Trophoblast cell (in vitro differentiated cells and primary cell): ENCODE measurements around the gene ATAD5.
A peak's percentile ranks its signal among the peaks of the same experiment; 100 is the strongest.

Source experiments
- DNase-seq, 2 donors: peaks; one replicate each; pipeline ENCODE4 v3.0.0-alpha.2; 2016
- H2AFZ ChIP-seq: 2 replicates; pipeline ENCODE4 v1.6.1; 2013; ENCODE audit warnings: low read length, moderate library complexity, mild to moderate bottlenecking; ENCODE audit not compliant: insufficient read depth, poor library complexity
- H2AK5ac ChIP-seq: 2 replicates; pipeline ENCODE4 v1.6.1; 2013; ENCODE audit warnings: mild to moderate bottlenecking, low read length
- H2BK120ac ChIP-seq: 2 replicates; pipeline ENCODE4 v1.6.1; 2013; ENCODE audit warnings: low read length, mild to moderate bottlenecking, moderate library complexity; ENCODE audit not compliant: insufficient read depth, poor library complexity
- H2BK12ac ChIP-seq: 2 replicates; pipeline ENCODE4 v1.6.1; 2013; ENCODE audit warnings: mild to moderate bottlenecking, low read length, moderate library complexity
- H2BK5ac ChIP-seq: 2 replicates; pipeline ENCODE4 v1.6.1; 2013; ENCODE audit warnings: low read length, low read depth, moderate library complexity, mild to moderate bottlenecking; ENCODE audit not compliant: poor library complexity
- H3K14ac ChIP-seq: 2 replicates; pipeline ENCODE4 v1.6.1; 2013; ENCODE audit warnings: mild to moderate bottlenecking, low read length
- H3K18ac ChIP-seq: 2 replicates; pipeline ENCODE4 v1.6.1; 2013; ENCODE audit warnings: mild to moderate bottlenecking, low read length
- H3K23ac ChIP-seq: 2 replicates; pipeline ENCODE4 v1.6.1; 2013; ENCODE audit warnings: low read length
- H3K27ac ChIP-seq: 2 replicates; pipeline ENCODE4 v1.5.1; 2013; ENCODE audit warnings: low read depth, mild to moderate bottlenecking, inconsistent platforms, low read length, moderate library complexity
- H3K27me3 ChIP-seq: 2 replicates; pipeline ENCODE4 v1.6.1; 2013; ENCODE audit warnings: inconsistent platforms, mild to moderate bottlenecking, low read length, moderate library complexity; ENCODE audit not compliant: insufficient read depth
- H3K36me3 ChIP-seq, 2 experiments: 1 replicate in 1 of 2; 2 replicates in 1 of 2; pipeline ENCODE4 v1.6.1; 2013; ENCODE audit warnings: low read length in 2 of 2, mild to moderate bottlenecking in 2 of 2, moderate library complexity in 1 of 2; ENCODE audit not compliant: insufficient read depth in 2 of 2, control insufficient read depth in 1 of 2
- H3K4ac ChIP-seq: 2 replicates; pipeline ENCODE4 v1.6.1; 2013; ENCODE audit warnings: low read depth, mild to moderate bottlenecking, low read length, moderate library complexity
- H3K4me1 ChIP-seq, 2 experiments: 1 replicate in 1 of 2; 2 replicates in 1 of 2; pipeline ENCODE4 v1.6.1; 2013; ENCODE audit warnings: low read length in 2 of 2, mild to moderate bottlenecking in 2 of 2, moderate library complexity in 1 of 2; ENCODE audit not compliant: insufficient read depth in 2 of 2, control insufficient read depth in 1 of 2
- H3K4me2 ChIP-seq: 2 replicates; pipeline ENCODE4 v1.6.1; 2013; ENCODE audit warnings: inconsistent platforms, mild to moderate bottlenecking, low read length, moderate library complexity
- H3K4me3 ChIP-seq: 2 replicates; pipeline ENCODE4 v1.5.1; 2013; ENCODE audit warnings: mild to moderate bottlenecking, low read depth, low read length, inconsistent platforms
- H3K79me1 ChIP-seq: one replicate; pipeline ENCODE4 v1.6.1; 2013; ENCODE audit warnings: low read length
- H3K79me2 ChIP-seq: 2 replicates; pipeline ENCODE4 v1.6.1; 2013; ENCODE audit warnings: low read length, mild to moderate bottlenecking; ENCODE audit not compliant: control insufficient read depth, insufficient read depth, poor library complexity
- H3K9ac ChIP-seq: 2 replicates; pipeline ENCODE4 v1.6.1; 2013; ENCODE audit warnings: mild to moderate bottlenecking, low read length
- H3K9me3 ChIP-seq: 2 replicates; pipeline ENCODE4 v1.6.1; 2013; ENCODE audit warnings: low read depth, mild to moderate bottlenecking, control low read depth, inconsistent platforms, low read length; ENCODE audit not compliant: insufficient read depth
- H4K12ac ChIP-seq: 2 replicates; pipeline ENCODE4 v1.6.1; 2013; ENCODE audit warnings: low read depth, mild to moderate bottlenecking, low read length, moderate library complexity
- H4K8ac ChIP-seq: 2 replicates; pipeline ENCODE4 v1.6.1; 2013; ENCODE audit warnings: low read depth, mild to moderate bottlenecking, low read length, moderate library complexity
- H4K91ac ChIP-seq: one replicate; pipeline ENCODE4 v1.6.1; 2013; ENCODE audit warnings: low read depth, mild to moderate bottlenecking, low read length, moderate library complexity
- WGBS: extraction: QIAGEN DNeasy Blood & Tissue Kit; methylation state at CpG from one replicate; pipeline ENCODE4 v1.1.7; 2013; ENCODE audit warnings: missing lambda C conversion rate; ENCODE audit not compliant: insufficient read length, insufficient coverage; ENCODE audit errors: extremely low coverage; 5-methylcytosine and 5-hydroxymethylcytosine counted together

The ATAD5 gene

GRCh38 chr17:30848021-30848420 is 16.3 kb downstream of the ATAD5 start:
- DNase-seq, result no peak
- H4K91ac ChIP-seq, result no peak overlapping the region
- H2BK120ac ChIP-seq, result no peak overlapping the region
- no peak overlapping the region for H3K4ac ChIP-seq
- no peak overlapping the region for H3K27ac ChIP-seq
- H3K79me2 ChIP-seq, result no peaks in the 10 kb centered on the region
- no peaks in the 10 kb centered on the region for H3K4me1 ChIP-seq
- H3K14ac ChIP-seq, result no peak overlapping the region
- no peak overlapping the region for H4K8ac ChIP-seq
- no peak overlapping the region for H3K4me3 ChIP-seq
- WGBS, result no CpG with 5 or more reads among the region's 6 CpGs
- H3K4me2 ChIP-seq, result no peak overlapping the region
- no peak overlapping the region for H2BK5ac ChIP-seq
- H3K9me3 ChIP-seq, result no peaks in the 10 kb centered on the region
- no peak overlapping the region for H2AFZ ChIP-seq
- no peaks in the 10 kb centered on the region for H3K27me3 ChIP-seq
- H3K36me3 ChIP-seq, result peaks cover 22 to 26% of the 10 kb centered on the region in 2 experiments
- no peak overlapping the region for H4K12ac ChIP-seq
- H2BK12ac ChIP-seq, result no peak overlapping the region
- no peak overlapping the region for H3K9ac ChIP-seq
- H3K18ac ChIP-seq, result no peak overlapping the region
- no peak overlapping the region for H3K23ac ChIP-seq
- H3K79me1 ChIP-seq, result no peaks in the 10 kb centered on the region
- no peak overlapping the region for H2AK5ac ChIP-seq

- H3K18ac ChIP-seq, result no peak overlapping the region
- H4K91ac ChIP-seq, result no peak overlapping the region
- no peak for DNase-seq
- H3K4me2 ChIP-seq, result no peak overlapping the region
- no peak overlapping the region for H4K8ac ChIP-seq
- no peak overlapping the region for H2AFZ ChIP-seq
- H3K9ac ChIP-seq, result no peak overlapping the region
- no peak overlapping the region for H3K27ac ChIP-seq
- H3K36me3 ChIP-seq, result peaks cover 14 to 16% of the 10 kb centered on the region in 2 experiments
- H3K4ac ChIP-seq, result no peak overlapping the region
- no peak overlapping the region for H4K12ac ChIP-seq
- no peak overlapping the region for H2BK12ac ChIP-seq
- no peaks in the 10 kb centered on the region for H3K79me1 ChIP-seq
- H2BK5ac ChIP-seq, result no peak overlapping the region
- no peaks in the 10 kb centered on the region for H3K79me2 ChIP-seq
- H3K14ac ChIP-seq, result no peak overlapping the region
- no peak overlapping the region for H3K23ac ChIP-seq
- no peak overlapping the region for H2AK5ac ChIP-seq
- no peak overlapping the region for H3K4me3 ChIP-seq
- H3K4me1 ChIP-seq, result peaks cover 0 to 2% of the 10 kb centered on the region in 2 experiments
- no peaks in the 10 kb centered on the region for H3K9me3 ChIP-seq
- WGBS, result no CpG with 5 or more reads among the region's 3 CpGs
- H3K27me3 ChIP-seq, result no peaks in the 10 kb centered on the region
- no peak overlapping the region for H2BK120ac ChIP-seq
These were observed 22.4 kb downstream of the ATAD5 start for GRCh38 chr17:30854146-30854545.

GRCh38 chr17:30858556-30859250 is 26.9 kb downstream of the ATAD5 start:
- H3K79me2 ChIP-seq, result no peaks in the 10 kb centered on the region
- peak overlapping the region; percentile 63 for H2BK5ac ChIP-seq
- WGBS, result no CpG with 5 or more reads among the region's 9 CpGs
- peak overlapping the region; percentile 40 for H3K4me2 ChIP-seq
- no peak overlapping the region for H2BK120ac ChIP-seq
- H3K4me3 ChIP-seq, result no peak overlapping the region
- peaks cover 17 to 29% of the 10 kb centered on the region in 2 experiments for H3K36me3 ChIP-seq
- H3K14ac ChIP-seq, result no peak overlapping the region
- H4K12ac ChIP-seq, result no peak overlapping the region
- no peak overlapping the region for H2AK5ac ChIP-seq
- peak overlapping the region; percentile 45 for H3K27ac ChIP-seq
- no peak overlapping the region for H2AFZ ChIP-seq
- H2BK12ac ChIP-seq, result no peak overlapping the region
- H3K9me3 ChIP-seq, result no peaks in the 10 kb centered on the region
- H3K18ac ChIP-seq, result no peak overlapping the region
- H4K91ac ChIP-seq, result no peak overlapping the region
- no peak overlapping the region for H3K23ac ChIP-seq
- no peak overlapping the region for H3K9ac ChIP-seq
- H3K4ac ChIP-seq, result no peak overlapping the region
- no peaks in the 10 kb centered on the region for H3K27me3 ChIP-seq
- no peaks in the 10 kb centered on the region for H3K79me1 ChIP-seq
- peaks cover 0 to 2% of the 10 kb centered on the region in 2 experiments for H3K4me1 ChIP-seq
- peak; percentile 71 to 79 for DNase-seq
- peak overlapping the region; percentile 28 for H4K8ac ChIP-seq

GRCh38 chr17:30864636-30865035 is 32.9 kb downstream of the ATAD5 start:
- Histone ChIP-seq H2AK5ac (no peak overlapping the region), H3K27me3 (no peaks in the 10 kb centered on the region), H3K18ac (no peak overlapping the region), H3K9me3 (no peaks in the 10 kb centered on the region), H3K9ac (no peak overlapping the region), H3K4me2 (no peak overlapping the region), H3K27ac (no peak overlapping the region), H3K4me3 (no peak overlapping the region), H4K91ac (no peak overlapping the region), H3K14ac (no peak overlapping the region), H2BK12ac (no peak overlapping the region), H2BK120ac (no peak overlapping the region), H3K23ac (no peak overlapping the region), H2AFZ (no peak overlapping the region), H2BK5ac (no peak overlapping the region), H3K4ac (no peak overlapping the region), H3K79me2 (no peaks in the 10 kb centered on the region), H3K79me1 (no peaks in the 10 kb centered on the region), H4K12ac (no peak overlapping the region), H3K4me1 (no peaks in the 10 kb centered on the region), H4K8ac (no peak overlapping the region), H3K36me3 (peaks cover 22 to 36% of the 10 kb centered on the region in 2 experiments)
- no CpG with 5 or more reads among the region's 1 CpG for WGBS
- no peak for DNase-seq
